GM12878 (cell line): ENCODE results near the gene CCNYL1. TPM values are rescaled to one million over a fixed set of nuclear protein-coding genes. Genes with fewer than 3 reads are reported as not detected.

Experiments
- EED ChIP-seq: sonication (generic); IDR thresholded peaks from 2 replicates; pipeline ENCODE4 v1.6.1; 2016; ENCODE audit warnings: antibody characterized with exemption, low read depth
- FOS ChIP-seq: IDR thresholded peaks from 3 replicates; pipeline ENCODE4 v1.6.1; 2011; ENCODE audit warnings: borderline replicate concordance; ENCODE audit not compliant: insufficient read length; ENCODE audit errors: extremely low read depth
- HDGF ChIP-seq: fragments of 450-650 bp; IDR thresholded peaks from 2 replicates; pipeline ENCODE4 v1.6.1; 2016; ENCODE audit warnings: antibody characterized with exemption
- IRF5 ChIP-seq: fragments of 450-650 bp; IDR thresholded peaks from 2 replicates; pipeline ENCODE4 v1.6.1; 2017; ENCODE audit warnings: borderline replicate concordance
- JUNB ChIP-seq: IDR thresholded peaks from 2 replicates; pipeline ENCODE4 v1.6.1; 2016; ENCODE audit warnings: antibody characterized with exemption, mild to moderate bottlenecking
- MYB ChIP-seq: fragments of 150-350 bp; IDR thresholded peaks from 2 replicates; pipeline ENCODE4 v1.6.1; 2014; ENCODE audit warnings: mild to moderate bottlenecking, low read depth, low read length, borderline replicate concordance
- NFXL1 ChIP-seq: fragments of 450-650 bp; IDR thresholded peaks from 2 replicates; pipeline ENCODE4 v1.6.1; 2017; ENCODE audit warnings: antibody characterized with exemption, mild to moderate bottlenecking, borderline replicate concordance
- POLR2A ChIP-seq: IDR thresholded peaks from 2 replicates; pipeline ENCODE4 v1.6.1; 2011; ENCODE audit warnings: low read depth, mild to moderate bottlenecking, low read length
- POU2F2 ChIP-seq: IDR thresholded peaks from 3 replicates; pipeline ENCODE4 v1.6.1; 2011; ENCODE audit warnings: low read depth, mild to moderate bottlenecking, low read length, borderline replicate concordance
- RELA ChIP-seq: fragments of 450-650 bp; IDR thresholded peaks from 2 replicates; pipeline ENCODE4 v1.8.0; 2014; ENCODE audit warnings: borderline replicate concordance; ENCODE audit not compliant: partially characterized antibody
- YY1 ChIP-seq: IDR thresholded peaks from 2 replicates; pipeline ENCODE4 v1.6.1; 2011; ENCODE audit warnings: low read depth, mild to moderate bottlenecking, low read length
- ZNF384 ChIP-seq: IDR thresholded peaks from 2 replicates; pipeline ENCODE4 v1.6.1; 2012; ENCODE audit warnings: low read depth, mild to moderate bottlenecking, low read length, improper control_type of control experiment, borderline replicate concordance
- polyA plus RNA-seq, 11 experiments: library from polyadenylated mRNA; depleted of rRNA in 4 of 11; unstranded in 6 of 11; stranded (reverse) in 5 of 11; fragments of >200 nt; fragmentation: Nextera tagmentation in 4 of 11; fragmentation: Illumina TruSeq in 1 of 11; extraction: Ambion mirVana in 4 of 11; extraction: Trizol in 1 of 11; gene quantifications; 1 replicate in 1 of 11; 2 replicates in 10 of 11; pipeline versions ENCODE4 v1.2.1 to v1.2.3, GENCODE V29; 2011 to 2016; ENCODE audit warnings: inconsistent platforms in 2 of 11, missing spikeins in 2 of 11, low read depth in 1 of 11
- total RNA-seq, 4 experiments: library from RNA; depleted of rRNA in 3 of 4; stranded (reverse); fragments of >200 nt in 3 of 4; fragmentation: Illumina TruSeq in 1 of 4; extraction: Trizol in 1 of 4; gene quantifications; 2 replicates each; pipeline versions ENCODE4 v1.2.1 to v1.2.3, GENCODE V29; 2013 to 2021
- TF ChIP-seq, protein P1 (sequence below): fragments of 450-650 bp; IDR thresholded peaks from 2 replicates; pipeline ENCODE4 v1.6.1; 2017; ENCODE audit warnings: mild to moderate bottlenecking
- TF ChIP-seq, protein P2 (sequence below): IDR thresholded peaks from 2 replicates; pipeline ENCODE4 v1.6.1; 2012; ENCODE audit warnings: mild to moderate bottlenecking, low read depth, low read length
- TF ChIP-seq, protein P3 (sequence below): fragments of 450-650 bp; IDR thresholded peaks from 2 replicates; pipeline ENCODE4 v1.6.1; 2018; ENCODE audit warnings: mild to moderate bottlenecking, low read depth, moderate library complexity; ENCODE audit not compliant: partially characterized antibody
- TF ChIP-seq, protein P4 (sequence below): fragments of 450-650 bp; conservative IDR thresholded peaks from 2 replicates; pipeline ENCODE4 v1.6.1; 2017; ENCODE audit warnings: mild to moderate bottlenecking, moderate library complexity

The CCNYL1 gene
- total and polyA plus RNA-seq, 10 of the 15 experiments (the other 5 are each of a cell fraction or from before 2014, with no cell fraction given): 1.8 to 12.3 (median 5.9) TPM

DNA sequence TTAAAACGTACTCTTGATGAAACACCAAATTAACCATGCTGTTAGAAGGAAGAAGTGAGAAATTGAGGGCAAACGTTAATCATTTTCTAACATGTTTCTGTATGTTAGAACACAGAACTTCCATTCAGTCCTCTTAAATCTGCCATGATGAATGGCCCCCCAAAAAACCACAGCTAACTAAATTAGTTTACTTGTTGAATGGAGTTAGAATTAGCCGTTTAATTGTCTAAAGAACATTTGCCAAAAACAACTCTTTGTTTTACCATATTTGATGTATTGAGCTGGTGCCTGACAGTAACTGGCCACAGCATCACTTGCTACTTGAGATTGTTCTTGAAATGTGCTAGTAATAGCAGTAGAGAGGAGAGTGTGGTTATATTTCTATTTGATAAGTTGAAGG lies 12.7 kb downstream of the CCNYL1 start (continued):
- TF ChIP-seq, protein P1, sequence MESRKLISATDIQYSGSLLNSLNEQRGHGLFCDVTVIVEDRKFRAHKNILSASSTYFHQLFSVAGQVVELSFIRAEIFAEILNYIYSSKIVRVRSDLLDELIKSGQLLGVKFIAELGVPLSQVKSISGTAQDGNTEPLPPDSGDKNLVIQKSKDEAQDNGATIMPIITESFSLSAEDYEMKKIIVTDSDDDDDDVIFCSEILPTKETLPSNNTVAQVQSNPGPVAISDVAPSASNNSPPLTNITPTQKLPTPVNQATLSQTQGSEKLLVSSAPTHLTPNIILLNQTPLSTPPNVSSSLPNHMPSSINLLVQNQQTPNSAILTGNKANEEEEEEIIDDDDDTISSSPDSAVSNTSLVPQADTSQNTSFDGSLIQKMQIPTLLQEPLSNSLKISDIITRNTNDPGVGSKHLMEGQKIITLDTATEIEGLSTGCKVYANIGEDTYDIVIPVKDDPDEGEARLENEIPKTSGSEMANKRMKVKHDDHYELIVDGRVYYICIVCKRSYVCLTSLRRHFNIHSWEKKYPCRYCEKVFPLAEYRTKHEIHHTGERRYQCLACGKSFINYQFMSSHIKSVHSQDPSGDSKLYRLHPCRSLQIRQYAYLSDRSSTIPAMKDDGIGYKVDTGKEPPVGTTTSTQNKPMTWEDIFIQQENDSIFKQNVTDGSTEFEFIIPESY: no peak; the same call in 1 of the 2 replicates
- no peak for TF ChIP-seq POLR2A
- no peak for TF ChIP-seq ZNF384
- no peak for TF ChIP-seq NFXL1
- TF ChIP-seq JUNB: no peak
- no peak for TF ChIP-seq FOS
- no peak for TF ChIP-seq EED
- no peak for TF ChIP-seq IRF5
- TF ChIP-seq, protein P2, sequence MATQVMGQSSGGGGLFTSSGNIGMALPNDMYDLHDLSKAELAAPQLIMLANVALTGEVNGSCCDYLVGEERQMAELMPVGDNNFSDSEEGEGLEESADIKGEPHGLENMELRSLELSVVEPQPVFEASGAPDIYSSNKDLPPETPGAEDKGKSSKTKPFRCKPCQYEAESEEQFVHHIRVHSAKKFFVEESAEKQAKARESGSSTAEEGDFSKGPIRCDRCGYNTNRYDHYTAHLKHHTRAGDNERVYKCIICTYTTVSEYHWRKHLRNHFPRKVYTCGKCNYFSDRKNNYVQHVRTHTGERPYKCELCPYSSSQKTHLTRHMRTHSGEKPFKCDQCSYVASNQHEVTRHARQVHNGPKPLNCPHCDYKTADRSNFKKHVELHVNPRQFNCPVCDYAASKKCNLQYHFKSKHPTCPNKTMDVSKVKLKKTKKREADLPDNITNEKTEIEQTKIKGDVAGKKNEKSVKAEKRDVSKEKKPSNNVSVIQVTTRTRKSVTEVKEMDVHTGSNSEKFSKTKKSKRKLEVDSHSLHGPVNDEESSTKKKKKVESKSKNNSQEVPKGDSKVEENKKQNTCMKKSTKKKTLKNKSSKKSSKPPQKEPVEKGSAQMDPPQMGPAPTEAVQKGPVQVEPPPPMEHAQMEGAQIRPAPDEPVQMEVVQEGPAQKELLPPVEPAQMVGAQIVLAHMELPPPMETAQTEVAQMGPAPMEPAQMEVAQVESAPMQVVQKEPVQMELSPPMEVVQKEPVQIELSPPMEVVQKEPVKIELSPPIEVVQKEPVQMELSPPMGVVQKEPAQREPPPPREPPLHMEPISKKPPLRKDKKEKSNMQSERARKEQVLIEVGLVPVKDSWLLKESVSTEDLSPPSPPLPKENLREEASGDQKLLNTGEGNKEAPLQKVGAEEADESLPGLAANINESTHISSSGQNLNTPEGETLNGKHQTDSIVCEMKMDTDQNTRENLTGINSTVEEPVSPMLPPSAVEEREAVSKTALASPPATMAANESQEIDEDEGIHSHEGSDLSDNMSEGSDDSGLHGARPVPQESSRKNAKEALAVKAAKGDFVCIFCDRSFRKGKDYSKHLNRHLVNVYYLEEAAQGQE: no peak
- no peak for TF ChIP-seq YY1
- TF ChIP-seq POU2F2: no peak
- TF ChIP-seq, protein P3, sequence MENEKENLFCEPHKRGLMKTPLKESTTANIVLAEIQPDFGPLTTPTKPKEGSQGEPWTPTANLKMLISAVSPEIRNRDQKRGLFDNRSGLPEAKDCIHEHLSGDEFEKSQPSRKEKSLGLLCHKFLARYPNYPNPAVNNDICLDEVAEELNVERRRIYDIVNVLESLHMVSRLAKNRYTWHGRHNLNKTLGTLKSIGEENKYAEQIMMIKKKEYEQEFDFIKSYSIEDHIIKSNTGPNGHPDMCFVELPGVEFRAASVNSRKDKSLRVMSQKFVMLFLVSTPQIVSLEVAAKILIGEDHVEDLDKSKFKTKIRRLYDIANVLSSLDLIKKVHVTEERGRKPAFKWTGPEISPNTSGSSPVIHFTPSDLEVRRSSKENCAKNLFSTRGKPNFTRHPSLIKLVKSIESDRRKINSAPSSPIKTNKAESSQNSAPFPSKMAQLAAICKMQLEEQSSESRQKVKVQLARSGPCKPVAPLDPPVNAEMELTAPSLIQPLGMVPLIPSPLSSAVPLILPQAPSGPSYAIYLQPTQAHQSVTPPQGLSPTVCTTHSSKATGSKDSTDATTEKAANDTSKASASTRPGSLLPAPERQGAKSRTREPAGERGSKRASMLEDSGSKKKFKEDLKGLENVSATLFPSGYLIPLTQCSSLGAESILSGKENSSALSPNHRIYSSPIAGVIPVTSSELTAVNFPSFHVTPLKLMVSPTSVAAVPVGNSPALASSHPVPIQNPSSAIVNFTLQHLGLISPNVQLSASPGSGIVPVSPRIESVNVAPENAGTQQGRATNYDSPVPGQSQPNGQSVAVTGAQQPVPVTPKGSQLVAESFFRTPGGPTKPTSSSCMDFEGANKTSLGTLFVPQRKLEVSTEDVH: no peak
- no peak for TF ChIP-seq RELA
- TF ChIP-seq HDGF: no peak
- no peak for TF ChIP-seq MYB
- TF ChIP-seq, protein P4, sequence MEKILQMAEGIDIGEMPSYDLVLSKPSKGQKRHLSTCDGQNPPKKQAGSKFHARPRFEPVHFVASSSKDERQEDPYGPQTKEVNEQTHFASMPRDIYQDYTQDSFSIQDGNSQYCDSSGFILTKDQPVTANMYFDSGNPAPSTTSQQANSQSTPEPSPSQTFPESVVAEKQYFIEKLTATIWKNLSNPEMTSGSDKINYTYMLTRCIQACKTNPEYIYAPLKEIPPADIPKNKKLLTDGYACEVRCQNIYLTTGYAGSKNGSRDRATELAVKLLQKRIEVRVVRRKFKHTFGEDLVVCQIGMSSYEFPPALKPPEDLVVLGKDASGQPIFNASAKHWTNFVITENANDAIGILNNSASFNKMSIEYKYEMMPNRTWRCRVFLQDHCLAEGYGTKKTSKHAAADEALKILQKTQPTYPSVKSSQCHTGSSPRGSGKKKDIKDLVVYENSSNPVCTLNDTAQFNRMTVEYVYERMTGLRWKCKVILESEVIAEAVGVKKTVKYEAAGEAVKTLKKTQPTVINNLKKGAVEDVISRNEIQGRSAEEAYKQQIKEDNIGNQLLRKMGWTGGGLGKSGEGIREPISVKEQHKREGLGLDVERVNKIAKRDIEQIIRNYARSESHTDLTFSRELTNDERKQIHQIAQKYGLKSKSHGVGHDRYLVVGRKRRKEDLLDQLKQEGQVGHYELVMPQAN: no peak
